ENCODE results near the gene NADK2.

Gene NADK2

DNA sequence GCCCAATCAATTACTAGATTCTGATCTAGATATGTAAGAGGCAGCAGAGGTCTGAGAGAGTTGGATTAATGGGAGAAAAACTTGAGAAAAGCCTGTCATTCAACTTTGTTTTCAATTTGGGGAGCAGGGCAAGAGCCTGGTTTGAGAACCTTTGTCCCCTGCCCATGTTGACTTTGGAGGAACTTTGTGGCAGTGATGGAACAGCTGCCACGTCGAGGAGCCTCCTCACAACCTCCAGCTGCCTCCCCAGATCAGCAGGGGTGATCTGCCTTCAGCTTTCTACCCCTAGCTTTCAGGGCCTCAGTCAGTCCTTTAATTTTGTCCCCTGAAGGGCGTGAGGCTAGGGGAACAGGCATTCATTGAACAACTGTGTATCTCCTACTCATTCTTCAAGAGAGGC, 81.1 kb downstream of the NADK2 start:
- DNase-seq: no peak

DNA sequence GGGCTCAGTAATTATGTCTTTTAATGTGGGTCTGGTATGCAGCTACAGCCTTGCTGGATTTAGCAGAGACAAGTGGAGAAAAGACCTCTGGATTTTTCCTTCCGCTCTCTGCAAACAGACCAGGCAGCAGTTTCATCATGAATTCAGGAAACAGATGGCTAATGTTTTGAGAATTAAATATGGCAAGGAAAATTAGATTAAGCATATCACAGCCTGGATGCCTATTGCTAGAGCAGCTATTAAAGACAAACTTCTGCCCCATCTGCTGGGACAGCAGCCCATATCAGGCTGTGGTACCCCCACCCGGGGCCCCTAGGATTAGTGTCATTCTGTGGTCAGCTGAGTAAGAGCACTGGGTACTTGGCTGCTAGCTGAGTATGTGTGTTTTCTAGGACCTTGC, 83.6 kb downstream of the NADK2 start:
- no peak for DNase-seq

DNA sequence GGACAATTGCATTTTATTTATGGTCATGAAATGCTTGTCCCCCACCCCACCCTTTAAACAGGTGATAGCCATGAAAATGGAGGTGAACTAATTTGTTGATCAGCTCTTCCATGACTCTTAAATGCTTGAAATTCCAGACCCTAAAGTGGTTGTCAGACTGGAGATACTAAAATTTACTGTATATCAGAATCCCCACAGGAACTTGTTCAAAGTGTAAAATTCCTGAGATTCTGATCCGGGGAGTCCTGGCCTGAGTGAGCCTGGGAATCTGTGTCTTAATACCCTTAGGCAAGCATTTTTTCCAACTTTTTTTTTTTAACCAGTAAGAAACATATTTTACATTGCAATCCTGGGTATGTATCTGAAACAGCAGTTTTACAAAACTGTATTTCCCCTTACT, 85.1 kb downstream of the NADK2 start:
- no peak for DNase-seq

DNA sequence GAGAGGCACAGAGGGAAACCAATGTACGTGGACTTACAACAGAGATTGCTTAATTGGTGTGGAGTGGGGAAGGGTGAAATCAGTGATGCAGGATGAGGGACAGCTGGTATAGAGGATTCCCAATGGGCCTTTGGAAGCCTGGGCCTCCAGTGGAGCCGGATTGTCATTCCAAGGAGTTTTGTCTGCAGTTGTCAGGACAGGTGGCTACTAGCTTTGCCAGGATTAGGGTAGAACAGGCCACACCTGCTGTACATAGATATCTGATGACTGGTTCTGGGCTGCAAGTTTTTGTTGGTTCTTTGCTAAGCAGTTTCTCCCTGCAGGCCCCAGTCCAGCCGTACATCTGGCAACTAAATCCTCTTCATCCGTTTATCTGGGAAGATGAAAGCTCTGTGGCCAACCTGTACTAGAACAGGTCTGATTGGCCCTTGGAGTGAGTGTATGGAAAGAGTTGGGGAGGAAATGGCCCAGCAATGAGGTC, 85.6 kb downstream of the NADK2 start:
- no peak for DNase-seq

DNA sequence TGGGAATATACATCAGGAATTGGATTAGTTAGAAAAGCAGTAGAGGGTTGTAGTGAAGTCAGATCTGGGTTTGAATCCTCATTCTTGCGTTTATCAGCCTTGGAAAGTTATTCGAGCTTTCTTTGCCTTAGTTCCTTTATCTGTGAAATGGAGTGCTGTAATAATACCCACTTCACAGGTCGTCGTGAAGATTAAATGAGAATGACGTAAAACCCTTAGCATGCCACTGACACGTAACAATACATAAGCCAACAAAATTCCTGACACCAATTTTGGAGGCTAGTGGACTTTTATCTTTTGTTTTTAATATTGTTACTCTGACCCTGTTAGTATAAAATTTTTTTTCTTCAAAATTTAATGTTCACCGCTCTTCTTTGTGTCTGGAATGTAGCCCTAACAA, 86.4 kb downstream of the NADK2 start:
- no peak for DNase-seq

DNA sequence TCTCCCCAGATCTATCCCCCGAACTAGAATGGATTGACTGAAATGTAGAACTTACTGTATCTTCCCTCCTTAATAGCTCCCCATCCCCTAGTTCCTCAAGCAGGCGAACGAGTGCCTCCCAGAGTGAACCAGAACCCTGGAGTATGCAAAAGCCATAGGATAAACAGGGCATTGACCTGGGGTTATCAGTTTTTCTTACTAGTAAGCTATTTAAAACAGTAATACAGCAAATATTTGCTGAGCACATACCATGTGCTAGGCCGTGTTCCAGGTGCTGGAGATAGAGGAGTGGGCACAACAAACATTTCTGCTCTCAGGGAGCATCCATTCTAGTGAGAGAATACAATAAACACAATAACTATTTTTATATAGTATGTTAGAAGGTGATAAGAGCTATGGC, 88.0 kb downstream of the NADK2 start:
- DNase-seq: no peak

DNA sequence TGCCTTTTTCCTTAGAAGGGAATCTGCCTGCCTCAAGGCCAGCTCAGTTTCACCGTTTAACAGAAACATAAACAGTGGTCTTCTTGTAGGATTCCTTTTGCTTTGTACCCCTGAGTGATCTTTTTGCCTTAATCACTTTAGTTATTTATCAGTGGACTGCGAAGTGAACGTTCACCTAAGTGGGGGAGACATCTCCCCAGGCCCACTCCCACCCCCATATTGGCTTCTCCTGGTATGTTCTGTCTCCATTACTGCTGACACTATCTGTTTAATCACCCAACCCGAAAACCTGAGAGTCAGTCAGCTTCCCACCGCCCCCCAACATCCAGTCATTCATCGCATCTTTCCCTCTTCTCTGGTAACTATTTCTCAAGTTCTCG, 88.4 kb downstream of the NADK2 start:
- no peak for DNase-seq

DNA sequence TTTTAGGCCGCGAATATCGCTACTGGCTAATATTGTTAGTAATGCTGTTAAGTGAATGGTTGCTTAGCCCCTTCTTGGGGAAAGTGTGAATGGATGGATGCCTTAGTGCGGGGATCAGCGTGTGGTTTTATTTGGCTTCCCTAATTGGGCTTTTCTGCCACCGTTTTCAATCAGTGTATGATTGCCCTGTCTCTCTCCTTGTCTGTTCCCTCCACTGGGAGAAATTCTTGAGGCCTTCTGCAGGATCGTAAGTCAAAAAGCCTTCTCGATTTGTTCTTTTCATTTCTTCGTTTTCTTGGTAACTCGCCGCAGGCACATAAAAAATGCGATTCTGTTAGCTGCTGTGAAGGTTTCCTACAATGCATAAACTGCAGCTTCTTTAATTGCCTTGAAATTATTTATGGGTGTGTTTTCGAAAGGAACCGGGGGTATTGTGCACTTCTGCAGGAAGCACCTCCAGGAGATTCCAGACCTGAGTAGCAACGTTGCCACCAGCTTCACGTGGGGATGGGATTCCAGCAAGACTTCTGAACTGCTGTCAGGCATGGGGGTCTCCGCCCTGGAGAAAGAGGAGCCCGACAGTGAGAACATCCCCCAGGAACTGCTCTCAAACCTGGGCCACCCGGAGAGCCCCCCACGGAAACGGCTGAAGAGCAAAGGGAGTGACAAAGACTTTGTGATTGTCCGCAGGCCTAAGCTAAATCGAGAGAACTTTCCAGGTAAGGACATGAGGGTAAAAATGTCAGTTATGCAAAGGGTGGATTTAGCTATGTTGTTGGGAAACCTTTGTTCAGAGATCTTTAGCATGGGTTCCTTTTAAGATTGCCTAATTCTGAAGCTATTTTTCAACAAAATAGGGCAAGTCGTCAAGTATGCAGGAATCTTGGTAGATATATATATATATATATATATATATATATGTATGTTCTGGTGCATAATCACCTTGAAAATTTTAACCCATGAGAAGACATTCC, 89.1 kb downstream of the NADK2 start:
- no peak for DNase-seq

DNA sequence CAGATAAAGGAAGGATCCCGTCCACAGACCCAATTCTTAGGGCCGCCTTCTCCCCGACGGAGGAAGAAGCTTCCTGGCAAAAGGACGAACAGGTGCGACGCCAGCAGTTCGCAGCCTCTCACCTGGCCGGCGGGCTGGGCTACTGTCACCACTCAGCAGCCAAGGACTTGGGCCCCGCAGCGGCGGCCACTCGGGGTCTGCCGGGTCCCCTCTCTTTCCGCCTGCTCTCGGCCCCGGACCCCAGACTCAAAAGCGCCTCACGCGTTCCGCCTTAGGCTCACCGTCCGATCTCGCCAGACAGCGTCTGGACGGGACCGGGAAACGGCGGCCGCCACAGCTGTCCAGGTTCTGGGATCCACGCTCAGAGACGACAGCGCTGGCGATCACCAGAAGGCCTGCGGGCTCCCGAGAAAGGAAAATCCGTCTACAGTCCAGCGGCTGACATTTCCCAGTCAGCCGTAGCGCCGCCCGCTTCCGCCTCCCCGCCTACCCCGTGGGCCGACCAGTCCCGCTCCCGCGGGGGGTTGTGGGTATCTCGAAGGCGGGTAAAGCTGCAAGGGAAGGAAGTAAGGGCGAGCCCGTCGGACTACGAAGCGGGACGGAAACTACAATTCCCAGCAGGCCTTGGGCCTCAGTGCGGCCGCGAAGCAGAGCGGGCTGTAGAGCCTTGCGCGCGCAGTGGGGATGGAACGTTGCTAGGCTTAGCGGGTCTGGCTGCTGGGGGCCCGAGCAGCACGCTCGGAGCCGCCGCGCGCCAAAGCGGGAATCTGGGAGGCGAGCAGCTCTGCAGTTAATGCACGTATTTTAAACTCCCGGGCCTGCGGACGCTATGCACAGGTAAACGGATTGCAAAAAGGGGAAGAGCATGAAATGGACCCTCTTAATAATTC, 90.0 kb downstream of the NADK2 start, which contains the start of the genes LMBRD2 and SKP2:
Gene LMBRD2, minus strand, starts transcription at position 454 of the 890 bp plus-strand sequence. CDS start 8,538 bp downstream, outside the sequence.
Gene SKP2, plus strand, starts transcription at position 678 of the 890 bp plus-strand sequence. Its CDS starts 152 bp downstream, at position 830.
- peak; percentile 91 to 99 (median 97) for DNase-seq

DNA sequence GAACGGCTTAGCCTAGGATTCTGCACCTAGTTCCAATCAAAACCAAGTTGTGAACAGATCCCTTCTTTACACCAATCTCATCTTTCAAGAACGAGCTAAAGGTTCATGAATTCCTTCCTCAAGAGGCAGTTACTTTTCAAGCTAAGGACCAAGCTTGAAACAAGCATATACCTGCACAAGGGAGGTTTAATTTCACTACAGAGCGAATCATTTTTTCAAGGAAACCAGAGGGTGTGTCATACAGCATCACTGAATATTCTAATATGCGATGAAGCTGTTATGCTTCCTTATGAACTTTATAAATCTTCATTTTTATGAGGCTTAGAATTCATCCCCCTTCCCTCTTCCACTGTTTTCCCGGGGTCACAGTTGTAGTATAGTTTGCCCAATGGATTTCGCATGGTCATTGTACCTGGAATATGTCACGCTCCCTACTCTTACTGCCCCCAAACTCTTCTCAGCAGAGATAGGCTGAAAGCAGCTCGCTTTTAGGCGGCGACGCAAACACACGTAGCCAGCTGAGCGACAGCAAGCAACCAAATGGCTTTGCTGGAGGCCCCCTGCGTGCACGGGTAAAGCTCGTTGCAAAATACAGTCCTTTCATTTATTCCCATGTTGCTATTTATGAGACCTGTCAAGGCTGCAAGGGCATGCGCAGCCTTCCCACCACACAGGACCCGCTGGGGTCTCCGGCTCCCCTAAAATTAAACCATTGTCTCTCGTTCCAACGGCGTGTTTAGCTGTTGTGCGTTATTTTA, 90.9 kb downstream of the NADK2 start:
- peak in 4 of 5 experiments; percentile 19 to 83 (median 21) for DNase-seq

DNA sequence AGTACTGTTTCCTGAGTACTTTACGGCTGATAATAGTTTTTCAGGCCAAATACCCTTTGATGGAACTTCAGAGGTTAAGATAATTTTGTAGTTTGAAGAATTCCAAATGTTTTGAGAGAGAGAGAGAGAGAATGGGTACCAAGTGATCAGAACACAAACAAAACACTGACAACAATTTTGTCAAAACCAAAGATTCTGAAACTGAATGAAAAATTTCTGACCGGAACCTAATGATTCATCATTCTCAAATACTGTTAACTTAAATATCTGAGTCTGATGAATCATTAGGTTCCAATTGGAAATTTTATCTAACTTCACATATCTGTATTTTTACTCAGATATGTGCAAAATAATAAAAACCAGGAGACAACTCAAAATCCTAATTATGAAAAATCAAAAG, 94.0 kb downstream of the NADK2 start:
- no peak for DNase-seq

DNA sequence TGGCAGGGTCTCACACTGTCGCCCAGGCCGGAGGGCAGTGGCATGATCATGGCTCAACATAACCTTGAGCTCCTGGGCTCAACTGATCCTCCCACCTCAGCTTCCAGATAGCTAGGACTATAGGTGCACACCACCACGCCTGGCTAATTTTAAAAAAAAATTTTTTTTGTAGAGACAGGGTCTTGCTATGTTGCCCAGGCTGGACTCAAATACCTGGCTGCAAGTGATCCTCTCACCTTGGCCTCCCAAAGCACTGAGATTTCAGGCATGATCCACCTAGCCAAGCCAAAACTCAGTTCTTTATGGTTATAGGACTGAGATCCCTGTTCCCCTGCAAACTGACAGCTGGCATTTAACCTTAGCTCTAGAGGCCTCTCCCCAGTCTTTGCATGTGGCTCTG, 95.3 kb downstream of the NADK2 start:
- no peak for DNase-seq

DNA sequence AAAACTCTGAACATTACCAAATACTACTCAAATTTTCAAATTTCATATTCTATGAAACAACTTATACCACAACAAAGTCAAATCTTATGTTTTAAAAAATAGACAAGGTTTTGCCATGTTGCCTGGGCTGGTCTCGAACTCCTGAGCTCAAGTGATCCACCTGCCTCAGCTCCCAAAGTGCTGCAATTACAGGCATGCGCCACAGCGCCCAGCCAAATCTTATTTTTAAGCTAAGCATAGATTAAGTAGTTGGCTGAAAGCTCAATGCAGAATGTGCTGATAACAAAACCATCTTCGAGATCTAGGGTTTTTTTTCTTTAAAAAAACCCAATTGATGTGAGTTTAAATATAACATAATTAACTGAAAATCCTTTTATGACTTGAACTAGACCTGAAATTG, 96.4 kb downstream of the NADK2 start:
- DNase-seq: no peak

All from T-helper 2 cell (primary cell).